T1000 (cell line): Measurements from ENCODE around the gene PSMD2.
"Not testable (repeated sequence)": the region's sequence is repeated elsewhere in the genome, so short reads cannot be mapped to it uniquely, and the experiment has no call there.

Experiments
- DNase-seq: peaks from one replicate; lab custom pipeline; 2025; ENCODE audit warnings: mixed read lengths; lab: John Stamatoyannopoulos, UW

PSMD2 gene

GRCh38 chr3:184339451-184340135 lies 40.6 kb downstream of the PSMD2 start:
- DNase-seq = not testable (repeated sequence)

- no peak for DNase-seq
Measured at GRCh38 chr3:184341925-184342324, 42.9 kb downstream of the PSMD2 start.

- no peak for DNase-seq
Measured at GRCh38 chr3:184343200-184343876, 44.3 kb downstream of the PSMD2 start.

- no peak for DNase-seq
Measured at GRCh38 chr3:184344579-184345316, 45.7 kb downstream of the PSMD2 start.

- peak; percentile 28 for DNase-seq
Measured at GRCh38 chr3:184345317-184346144, 46.5 kb downstream of the PSMD2 start.

GRCh38 chr3:184346480-184347190 lies 47.6 kb downstream of the PSMD2 start:
- no peak for DNase-seq

- no peak for DNase-seq
Measured at GRCh38 chr3:184347321-184348056, 48.4 kb downstream of the PSMD2 start.

GRCh38 chr3:184348057-184348382 lies 49.0 kb downstream of the PSMD2 start:
- DNase-seq = no peak

- no peak for DNase-seq
Measured at GRCh38 chr3:184349563-184350470, 50.8 kb downstream of the PSMD2 start.

- no peak for DNase-seq
Measured at GRCh38 chr3:184350618-184351017, 51.6 kb downstream of the PSMD2 start.

GRCh38 chr3:184351511-184352148 lies 52.6 kb downstream of the PSMD2 start:
- no peak for DNase-seq

GRCh38 chr3:184352149-184352785 lies 53.2 kb downstream of the PSMD2 start:
- DNase-seq = no peak

GRCh38 chr3:184352897-184353545 lies 54.0 kb downstream of the PSMD2 start:
- DNase-seq = no peak

- no peak for DNase-seq
Measured at GRCh38 chr3:184353546-184353941, 54.5 kb downstream of the PSMD2 start.

- DNase-seq = peak; percentile 20
Measured at GRCh38 chr3:184354121-184354728, 55.2 kb downstream of the PSMD2 start.

- no peak for DNase-seq
Measured at GRCh38 chr3:184354754-184355153, 55.7 kb downstream of the PSMD2 start.

- no peak for DNase-seq
Measured at GRCh38 chr3:184355261-184356040, 56.4 kb downstream of the PSMD2 start.
